ENCODE data around the gene BTBD7.

BTBD7 gene

DNA sequence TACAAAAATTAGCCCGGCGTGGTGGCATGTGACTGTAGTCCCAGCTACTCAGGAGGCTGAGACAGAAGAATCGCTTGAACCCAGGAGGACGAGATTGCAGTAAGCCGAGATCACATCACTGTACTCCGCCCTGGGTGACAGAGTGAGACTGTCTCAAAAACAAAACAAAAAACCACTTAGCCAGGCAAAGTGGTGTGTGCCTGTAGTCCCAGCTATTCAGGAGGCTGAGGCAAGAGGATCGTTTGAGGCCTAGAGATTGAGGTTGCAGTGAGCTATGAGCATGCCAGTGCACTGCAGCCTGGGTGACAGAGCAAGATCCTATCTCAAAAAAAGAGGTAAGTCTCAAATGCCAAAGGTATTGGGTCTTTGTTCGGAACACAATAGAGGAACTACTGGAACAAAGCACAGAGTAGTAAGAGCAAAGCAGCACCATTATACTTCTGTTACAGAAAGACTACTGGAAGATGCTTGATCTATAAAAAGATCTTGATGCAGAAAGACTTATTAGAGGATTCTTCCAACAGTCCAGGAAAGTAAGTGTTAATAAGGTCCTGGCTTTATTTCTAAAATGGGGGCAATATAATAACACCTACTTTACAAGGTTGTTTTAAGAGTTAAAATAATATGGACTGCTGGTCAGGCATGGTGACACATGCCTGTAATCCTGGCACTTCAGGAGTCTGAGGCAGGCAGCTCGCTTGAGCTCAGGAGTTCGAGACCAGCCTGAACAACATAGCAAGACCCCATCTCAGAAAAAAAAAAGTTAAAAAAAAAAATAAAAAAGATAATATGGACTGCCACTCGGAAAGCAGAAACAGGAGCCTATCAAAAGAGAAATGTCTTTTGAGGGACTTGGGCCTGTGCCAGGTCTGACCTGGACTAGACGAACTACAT is 29.9 kb downstream of the BTBD7 start:
- no peak for DNase-seq (ENCODE audit: low read depth)

- no peak for DNase-seq (ENCODE audit: low read depth)
Measured at GRCh38 chr14:93301821-93302447, 30.9 kb downstream of the BTBD7 start.

- DNase-seq (ENCODE audit: low read depth), result no peak
Measured at GRCh38 chr14:93299866-93300265, 33.0 kb downstream of the BTBD7 start.

DNA sequence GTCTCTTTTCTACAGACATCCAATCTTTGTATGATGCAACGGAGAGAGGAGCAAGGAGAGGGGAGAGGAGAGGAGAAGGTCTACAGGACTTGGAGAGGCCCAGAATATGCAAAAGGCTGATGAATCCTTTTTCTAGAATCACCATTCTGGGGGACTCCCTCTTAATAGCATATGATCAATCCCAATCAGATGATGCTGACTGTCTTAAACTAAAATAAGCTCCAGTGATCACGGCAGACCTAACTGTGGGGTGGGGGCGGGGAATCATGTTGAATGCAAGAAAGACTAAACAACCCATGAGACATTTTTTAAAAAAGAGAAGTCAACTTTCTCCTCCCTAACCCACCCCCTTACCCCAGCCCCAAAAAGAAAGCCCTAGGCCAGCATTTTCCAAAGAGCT is 33.4 kb downstream of the BTBD7 start:
- DNase-seq (ENCODE audit: low read depth), result no peak

DNA sequence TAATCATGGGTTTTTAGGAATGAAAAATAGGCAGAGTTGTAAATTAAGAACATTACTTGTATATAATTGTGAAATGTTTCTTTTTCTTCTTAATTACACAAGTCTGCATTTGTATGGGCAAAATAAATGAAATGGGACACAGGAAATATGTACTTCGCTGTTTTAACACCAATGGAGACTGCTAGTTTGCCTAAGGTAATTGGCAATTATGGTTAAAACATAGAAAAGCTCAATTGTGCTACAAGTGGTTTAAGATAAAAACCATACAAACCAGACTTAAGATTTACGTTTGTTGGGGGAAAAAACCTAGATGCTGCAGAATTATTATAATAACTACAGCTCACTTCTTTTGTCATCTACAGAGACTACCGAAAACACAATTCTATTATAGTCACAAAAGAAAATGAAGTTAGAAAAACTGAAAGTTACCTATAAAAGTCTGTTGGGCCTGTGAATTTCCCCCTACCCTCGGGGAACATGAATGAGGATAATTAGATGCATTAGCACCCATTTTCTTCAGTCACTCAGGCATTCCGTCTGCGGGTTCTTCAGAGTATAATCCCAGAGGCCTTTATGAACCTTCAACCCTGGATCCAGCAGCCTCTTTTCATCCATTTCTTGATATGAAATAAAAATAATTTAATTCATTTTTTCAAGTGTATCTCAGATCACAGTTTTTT is 37.2 kb downstream of the BTBD7 start:
- no peak for DNase-seq (ENCODE audit: low read depth)

GRCh38 chr14:93286212-93286890 is 46.5 kb downstream of the BTBD7 start:
- DNase-seq (ENCODE audit: low read depth), result no peak

- DNase-seq (ENCODE audit: low read depth), result no peak
Measured at GRCh38 chr14:93285044-93285443, 47.8 kb downstream of the BTBD7 start.

- no peak for DNase-seq (ENCODE audit: low read depth)
Measured at GRCh38 chr14:93281937-93282336, 50.9 kb downstream of the BTBD7 start.

GRCh38 chr14:93280743-93281142 is 52.1 kb downstream of the BTBD7 start:
- DNase-seq (ENCODE audit: low read depth), result no peak

GRCh38 chr14:93276031-93276716 is 56.7 kb downstream of the BTBD7 start:
- DNase-seq (ENCODE audit: low read depth), result no peak

DNA sequence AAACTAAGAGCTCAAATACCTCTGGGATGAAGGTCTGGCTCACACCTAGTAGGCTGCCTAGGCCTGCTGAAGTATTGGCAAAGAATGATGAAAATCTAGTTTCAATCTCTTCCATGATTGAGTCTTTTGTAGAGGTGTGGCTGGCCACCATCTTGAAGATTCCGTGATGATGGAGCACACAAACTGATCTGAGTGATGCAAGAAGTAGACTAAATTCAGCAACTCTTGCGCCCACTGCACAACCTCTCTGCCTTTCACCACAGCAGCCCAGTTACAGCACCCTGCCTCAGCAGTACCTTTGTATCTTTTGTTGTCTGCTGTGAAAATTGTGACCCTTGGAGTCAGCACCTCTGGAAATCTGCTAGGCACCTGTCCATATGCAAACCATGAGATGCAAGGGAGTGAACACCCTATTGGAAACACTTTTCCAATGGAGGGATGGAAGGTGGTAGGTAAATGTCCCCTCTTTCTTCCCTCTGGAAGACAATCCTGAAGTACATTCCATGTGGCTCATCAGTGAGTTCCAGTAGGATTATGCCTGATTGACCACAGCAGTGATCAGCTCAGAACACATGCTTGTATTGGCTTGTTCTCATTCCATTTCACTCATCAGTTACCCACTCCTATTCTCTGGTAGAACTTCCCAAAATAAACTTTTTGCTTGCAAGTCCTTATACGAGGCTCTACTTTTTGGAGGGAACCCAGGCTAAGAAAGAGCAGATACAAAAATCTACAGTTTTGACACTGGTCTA is 58.6 kb downstream of the BTBD7 start:
- no peak for DNase-seq (ENCODE audit: low read depth)

GRCh38 chr14:93271111-93271510 is 61.7 kb downstream of the BTBD7 start:
- DNase-seq (ENCODE audit: low read depth), result no peak

- no peak for DNase-seq (ENCODE audit: low read depth)
Measured at GRCh38 chr14:93269341-93270068, 63.3 kb downstream of the BTBD7 start.

- DNase-seq (ENCODE audit: low read depth), result no peak
Measured at GRCh38 chr14:93268406-93268805, 64.4 kb downstream of the BTBD7 start.

DNA sequence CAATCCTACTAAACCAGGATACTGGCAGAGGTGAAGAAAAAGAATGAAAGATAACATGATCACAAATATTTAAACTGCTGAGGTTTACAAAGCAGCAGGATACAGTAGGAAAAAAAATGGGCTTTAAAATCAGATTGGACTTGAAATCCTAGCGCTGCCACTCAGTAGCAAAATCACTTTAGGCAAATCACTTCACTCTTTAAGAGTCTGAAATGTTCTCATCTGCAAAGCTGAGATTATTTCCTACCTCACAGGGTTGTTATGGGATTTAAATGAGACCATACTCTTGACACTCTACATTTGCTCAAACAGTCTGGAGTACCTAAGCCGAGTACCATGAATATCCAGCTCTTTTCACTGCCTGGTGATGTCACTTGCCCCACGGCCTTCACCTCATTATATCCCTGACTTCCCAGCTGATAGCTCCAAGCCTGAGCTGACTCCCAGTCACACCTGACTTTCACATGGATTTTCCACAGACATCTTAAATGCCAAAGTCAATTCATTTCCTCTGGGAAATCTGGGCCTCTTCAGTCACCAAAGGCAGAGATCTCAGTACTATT is 65.6 kb downstream of the BTBD7 start:
- DNase-seq (ENCODE audit: low read depth), result no peak

DNA sequence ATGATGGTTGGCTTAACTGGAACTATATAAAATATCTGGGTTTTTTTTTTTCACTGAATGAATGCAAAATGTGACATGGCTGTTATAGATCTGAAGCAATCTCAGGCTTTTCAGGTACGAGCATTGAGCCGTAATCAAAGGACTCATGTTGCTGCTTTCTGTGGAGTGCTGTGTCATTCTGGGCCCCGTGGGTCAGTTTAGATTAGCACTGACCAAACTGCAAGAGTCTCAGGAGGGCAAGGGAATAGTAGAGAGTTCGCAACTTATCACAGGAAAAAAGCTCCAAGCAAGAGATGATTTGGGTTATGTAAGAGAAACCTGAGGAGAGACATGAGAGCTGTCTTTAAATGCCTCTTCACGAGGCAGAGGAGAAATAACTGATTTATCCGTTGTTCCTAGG is 66.7 kb downstream of the BTBD7 start:
- DNase-seq (ENCODE audit: low read depth), result no peak

DNA sequence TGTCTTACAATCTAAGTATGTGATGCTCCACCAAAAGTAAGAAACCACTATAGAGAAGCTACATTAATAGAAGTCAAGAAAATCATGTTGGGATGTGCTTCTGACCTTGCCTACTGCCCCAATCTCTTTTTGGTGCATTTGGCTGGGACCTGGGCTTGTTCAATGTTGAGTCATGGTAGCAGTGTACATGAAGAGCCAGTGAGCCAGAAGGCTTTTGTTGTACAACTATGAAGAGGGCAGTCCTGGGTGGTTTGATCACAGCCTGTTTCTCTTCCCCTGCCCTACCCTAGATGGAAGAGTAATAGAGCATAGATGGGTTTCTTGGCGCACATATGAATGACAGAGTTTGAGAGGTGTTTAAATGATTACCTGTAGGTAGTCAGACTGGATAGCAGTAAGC is 69.4 kb downstream of the BTBD7 start:
- DNase-seq (ENCODE audit: low read depth), result no peak

DNA sequence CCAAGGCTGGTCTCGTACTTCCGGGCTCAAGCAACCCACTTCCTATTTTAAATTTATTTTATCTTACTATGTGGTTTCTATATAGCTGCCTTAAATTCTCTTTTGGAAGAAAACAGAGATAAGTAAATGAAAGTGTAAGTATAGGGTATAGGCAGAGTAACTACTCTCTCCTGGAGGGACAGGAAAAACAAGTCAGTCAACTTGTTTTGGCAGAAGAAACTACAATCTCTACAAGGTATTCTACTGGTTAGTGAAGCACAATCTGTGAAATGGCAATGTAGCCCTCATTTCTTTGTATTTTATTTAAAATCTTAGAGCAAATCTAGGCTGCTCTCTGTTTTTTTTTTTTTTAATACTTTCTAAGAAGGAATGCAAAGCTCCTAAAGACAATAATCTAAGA is 70.4 kb downstream of the BTBD7 start:
- DNase-seq (ENCODE audit: low read depth), result no peak

DNA sequence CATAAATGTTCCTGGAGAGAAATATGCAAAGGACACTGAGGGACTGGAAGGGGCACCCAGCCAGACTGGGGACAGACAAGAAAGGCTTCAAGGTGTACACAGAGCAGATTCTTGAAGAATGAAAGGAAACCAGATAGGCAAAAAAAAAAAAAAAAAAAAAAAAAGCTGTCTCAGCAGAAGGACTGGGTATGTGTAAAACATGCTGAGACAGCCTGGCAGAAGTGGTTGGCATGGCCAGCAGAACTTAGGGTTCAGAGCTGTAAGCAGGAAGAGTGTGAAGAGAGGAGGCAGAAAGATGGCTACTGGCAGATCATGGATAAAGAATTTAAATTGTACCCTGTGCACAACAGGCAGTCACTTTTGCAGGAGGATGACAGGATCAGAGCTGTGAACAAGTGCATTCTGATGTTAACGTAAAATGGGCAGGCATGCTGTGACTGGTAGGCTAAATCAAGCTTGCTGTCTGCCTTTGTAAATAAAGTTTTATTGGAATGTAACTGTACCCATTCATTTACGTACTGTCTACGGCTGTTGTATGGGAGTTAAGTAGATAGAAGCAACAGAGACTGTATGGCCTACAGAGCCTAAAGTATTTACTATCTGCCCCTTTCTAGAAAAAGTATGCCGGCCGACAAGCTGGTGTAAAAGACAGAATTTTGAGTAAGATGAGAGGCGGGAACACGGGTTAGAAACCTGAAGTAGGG is 83.6 kb downstream of the BTBD7 start:
- no peak for DNase-seq (ENCODE audit: low read depth)
